GM19463 (cell line): Measurements from ENCODE around the gene BACE1.
"Not testable (repeated sequence)": the region's sequence is repeated elsewhere in the genome, so short reads cannot be mapped to it uniquely, and the experiment has no call there.

ENCODE experiments used
- ATAC-seq: cut with Tn5 transposase; IDR thresholded peaks from one replicate; pipeline ENCODE4 v1.9.1; 2021; ENCODE audit warnings: mild to moderate bottlenecking, moderate library complexity; ENCODE audit not compliant: unreplicated experiment

Gene BACE1

GRCh38 chr11:117316197-117316961 is at the start of gene BACE1:
Gene BACE1, minus strand, starts transcription at chr11:117316256. Its CDS starts 461 bp downstream, at chr11:117315795.
- ATAC-seq: no peak

GRCh38 chr11:117361432-117361831 is 45.4 kb upstream of the BACE1 start:
- no peak for ATAC-seq

- no peak for ATAC-seq
Observed at GRCh38 chr11:117356126-117356890, 40.3 kb upstream of the BACE1 start.

GRCh38 chr11:117354550-117354949 is 38.5 kb upstream of the BACE1 start:
- no peak for ATAC-seq

- ATAC-seq: no peak
Observed at GRCh38 chr11:117345039-117345438, 29.0 kb upstream of the BACE1 start.

GRCh38 chr11:117337076-117337475 is 21.0 kb upstream of the BACE1 start:
- ATAC-seq: no peak

- no peak for ATAC-seq
Observed at GRCh38 chr11:117335399-117335798, 19.3 kb upstream of the BACE1 start.

GRCh38 chr11:117334896-117335295 is 18.8 kb upstream of the BACE1 start:
- ATAC-seq: no peak

- ATAC-seq: no peak
Observed at GRCh38 chr11:117333917-117334316, 17.9 kb upstream of the BACE1 start.

- no peak for ATAC-seq
Observed at GRCh38 chr11:117332843-117333242, 16.8 kb upstream of the BACE1 start.

- ATAC-seq: peak; percentile 4
Observed at GRCh38 chr11:117328375-117329010, 12.4 kb upstream of the BACE1 start.

GRCh38 chr11:117327567-117328374 is 11.7 kb upstream of the BACE1 start, which contains the start of gene CEP164:
Gene CEP164, plus strand, starts transcription at chr11:117327854. Its CDS starts 10,733 bp downstream, at chr11:117338587.
- peak; percentile 96 for ATAC-seq

- ATAC-seq: not testable (repeated sequence)
Observed at GRCh38 chr11:117327255-117327566, 11.2 kb upstream of the BACE1 start.

- ATAC-seq: no peak
Observed at GRCh38 chr11:117319214-117319840, 3.3 kb upstream of the BACE1 start.

GRCh38 chr11:117318738-117319137 is 2.7 kb upstream of the BACE1 start:
- no peak for ATAC-seq

- ATAC-seq: no peak
Observed at GRCh38 chr11:117315285-117316196, 515 bp downstream of the BACE1 start.

- ATAC-seq: no peak
Observed at GRCh38 chr11:117314840-117315239, 1.2 kb downstream of the BACE1 start.

- no peak for ATAC-seq
Observed at GRCh38 chr11:117313828-117314768, 2.0 kb downstream of the BACE1 start.
